ENCODE results near the gene TENM3.
A peak's percentile ranks its signal among the peaks of the same experiment; 100 is the strongest.

The TENM3 gene

DNA sequence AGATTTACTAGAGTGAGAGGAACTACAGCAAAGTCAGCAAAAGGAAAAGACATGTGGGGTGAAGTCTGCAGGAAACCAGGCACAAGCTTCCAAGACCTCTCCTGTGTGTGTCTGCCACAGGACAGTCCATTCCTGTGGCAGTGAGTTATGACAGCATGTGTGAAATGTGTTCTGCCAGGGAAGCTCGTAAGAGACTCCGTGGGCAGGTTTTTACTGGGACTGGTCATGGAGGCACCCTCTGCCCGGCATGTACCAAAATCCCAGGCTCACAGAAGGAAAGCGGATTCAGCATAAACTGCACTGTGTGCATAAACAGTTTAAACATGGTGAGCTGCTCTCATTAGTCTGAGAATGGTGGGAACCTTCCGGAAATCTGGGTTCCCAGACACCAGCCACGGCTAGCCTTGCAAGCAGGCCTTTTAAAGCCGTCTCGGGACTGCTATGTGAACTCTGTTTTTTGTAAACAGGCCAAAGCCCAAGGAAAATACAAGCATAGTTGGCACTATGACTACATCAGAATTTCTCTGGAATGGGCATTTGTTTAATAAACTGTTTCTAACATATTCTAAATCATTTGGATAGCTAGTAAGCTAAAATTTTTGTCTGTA lies 288.5 kb downstream of the TENM3 start:
- DNase-seq = no peak

DNA sequence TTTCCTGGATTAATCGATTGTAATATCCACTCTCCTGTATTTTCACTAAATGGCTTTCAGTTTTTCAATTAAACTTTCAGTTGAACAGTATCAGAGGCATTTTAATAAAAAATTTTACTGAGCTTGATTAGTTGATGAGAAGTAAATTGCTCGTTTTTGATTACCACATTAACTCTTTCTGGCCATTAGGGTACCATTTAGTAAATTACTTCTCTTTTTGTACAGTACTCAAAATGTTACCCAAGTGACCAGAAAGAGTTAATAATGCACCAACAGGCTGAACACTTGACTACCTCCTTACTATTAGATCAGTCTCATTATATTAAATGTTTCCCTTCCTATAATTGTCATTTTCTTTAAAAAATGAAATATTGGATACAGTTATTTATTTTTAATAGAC lies 289.2 kb downstream of the TENM3 start:
- DNase-seq = no peak

DNA sequence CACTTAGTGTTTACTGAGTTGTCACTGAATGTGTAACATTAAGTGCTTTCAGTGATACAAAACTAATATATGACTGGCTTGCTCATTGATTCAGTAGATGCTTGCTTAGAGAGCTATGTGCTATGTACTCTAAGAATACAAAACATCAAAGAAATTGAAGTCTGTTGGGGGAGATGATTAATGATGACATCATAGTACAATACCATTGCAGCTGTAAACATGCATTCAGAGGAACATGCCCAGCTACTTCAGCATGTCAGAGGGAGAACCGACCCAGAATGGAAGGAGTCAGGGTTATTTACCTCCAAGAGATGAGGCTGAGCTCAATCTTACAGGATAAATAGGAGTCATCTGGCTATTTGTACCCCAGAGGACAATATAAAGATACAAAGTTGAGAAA lies 290.8 kb downstream of the TENM3 start:
- DNase-seq = no peak

DNA sequence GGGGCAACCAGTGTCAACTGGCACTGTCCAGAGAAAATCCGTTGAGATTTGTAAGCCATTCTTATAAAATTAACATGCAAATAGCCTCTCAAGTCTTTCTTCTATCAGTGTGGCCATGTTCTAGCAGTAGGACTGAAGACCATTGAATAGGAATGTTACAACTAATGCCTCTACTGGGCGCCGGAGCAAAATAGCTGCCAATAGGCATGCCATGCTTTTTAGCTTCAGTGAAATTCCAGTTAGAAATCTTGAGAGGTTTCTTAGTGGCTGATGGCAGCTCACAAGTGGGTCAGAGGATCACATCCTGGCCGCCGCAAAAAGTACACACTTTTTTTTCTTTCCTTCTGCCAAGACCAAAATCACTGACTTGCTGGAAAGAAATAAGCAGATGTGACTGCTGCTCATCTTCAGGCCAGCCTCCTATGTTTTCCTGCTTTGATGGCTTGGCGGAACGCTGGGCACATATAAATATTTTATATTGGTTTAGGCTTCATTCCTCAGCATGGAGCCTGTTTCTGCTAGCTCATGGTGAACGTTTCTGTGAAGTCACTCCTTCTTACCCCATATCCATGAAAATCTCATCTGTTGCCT lies 293.1 kb downstream of the TENM3 start:
- peak; percentile 36 for DNase-seq

- DNase-seq = peak; percentile 38
Measured at GRCh38 chr4:182537031-182537795, 294.0 kb downstream of the TENM3 start.

- DNase-seq = no peak
Measured at GRCh38 chr4:182538031-182538430, 294.8 kb downstream of the TENM3 start.

DNA sequence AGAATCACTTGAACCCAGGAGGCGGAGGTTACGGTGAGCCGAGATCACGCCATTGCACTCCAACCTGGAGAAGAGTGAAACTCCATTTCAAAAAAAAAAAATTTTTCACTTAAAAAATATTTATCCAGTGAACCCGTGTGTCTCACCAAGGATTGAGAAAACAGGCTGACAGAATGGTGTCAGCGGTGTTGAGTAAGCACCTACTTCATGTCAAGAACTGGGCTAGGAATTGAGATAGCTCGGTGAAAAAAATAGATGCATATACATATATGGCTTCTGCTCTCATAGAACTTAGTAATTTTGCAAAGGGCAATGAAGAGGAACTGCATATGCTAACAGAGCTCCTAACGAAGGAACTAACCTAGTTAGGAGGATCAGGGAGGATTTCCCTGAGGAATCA lies 297.3 kb downstream of the TENM3 start:
- DNase-seq = no peak

- no peak for DNase-seq
Measured at GRCh38 chr4:182547435-182547834, 304.2 kb downstream of the TENM3 start.

DNA sequence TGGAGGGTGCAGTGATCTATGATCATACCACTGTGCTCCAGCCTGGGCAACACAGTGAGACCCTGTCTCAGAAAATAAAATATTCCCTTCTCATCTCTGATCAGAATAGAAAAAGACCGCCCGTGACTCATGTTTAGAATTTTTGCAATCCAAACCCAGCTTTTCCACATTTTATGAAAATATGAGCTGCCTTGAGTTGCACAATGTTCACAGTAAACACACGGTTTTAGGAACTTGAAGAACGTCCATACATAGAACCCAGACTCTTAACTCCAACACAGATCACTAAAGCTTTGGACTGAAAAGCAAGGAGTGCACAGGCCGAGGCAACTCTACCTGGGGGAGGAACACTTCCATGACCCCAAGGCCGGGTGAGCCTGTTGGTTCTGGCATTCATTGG lies 305.0 kb downstream of the TENM3 start:
- DNase-seq = no peak

- no peak for DNase-seq
Measured at GRCh38 chr4:182549356-182549755, 306.2 kb downstream of the TENM3 start.

GRCh38 chr4:182552948-182553347 lies 309.7 kb downstream of the TENM3 start:
- DNase-seq = no peak

DNA sequence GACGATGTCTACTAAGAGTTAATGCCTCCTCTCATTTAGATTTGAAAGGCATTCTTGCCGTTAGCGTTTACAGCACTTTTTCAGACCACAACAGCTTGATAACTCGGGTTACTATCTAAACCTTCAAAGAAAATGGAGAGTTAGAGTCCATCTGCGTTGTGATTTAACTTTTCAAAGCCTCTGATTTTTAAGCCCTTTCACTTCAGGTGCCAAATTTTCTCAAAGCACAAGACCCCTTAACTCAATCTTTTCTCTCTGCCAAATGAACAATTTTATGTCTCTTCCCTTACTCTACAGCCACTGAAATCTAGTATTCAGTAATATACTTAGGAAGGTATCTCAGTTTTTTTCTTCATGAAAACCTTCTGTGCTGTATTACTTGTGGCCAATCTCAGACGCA lies 310.5 kb downstream of the TENM3 start:
- no peak for DNase-seq

GRCh38 chr4:182554736-182555135 lies 311.5 kb downstream of the TENM3 start:
- DNase-seq = no peak

DNA sequence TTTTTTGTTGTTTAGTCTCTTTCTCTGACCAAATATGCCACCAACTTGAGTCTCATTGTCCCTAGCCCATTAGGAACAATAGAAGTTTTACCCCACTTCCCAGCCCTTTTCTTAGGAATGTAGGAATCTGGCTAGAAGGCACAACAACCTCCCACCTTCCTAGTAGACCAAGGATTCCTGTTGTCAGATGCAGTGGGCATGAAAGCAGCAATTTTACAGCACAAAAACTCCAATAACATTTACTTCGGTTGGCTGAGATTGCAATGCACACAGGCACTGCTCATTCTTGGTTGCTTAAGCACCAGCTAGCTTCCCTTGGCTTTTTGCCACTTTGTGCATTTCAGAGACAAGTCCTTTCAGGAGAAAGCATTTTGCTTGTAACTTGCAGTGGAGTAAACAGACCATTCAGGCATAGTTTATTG lies 312.8 kb downstream of the TENM3 start:
- peak; percentile 80 for DNase-seq

DNA sequence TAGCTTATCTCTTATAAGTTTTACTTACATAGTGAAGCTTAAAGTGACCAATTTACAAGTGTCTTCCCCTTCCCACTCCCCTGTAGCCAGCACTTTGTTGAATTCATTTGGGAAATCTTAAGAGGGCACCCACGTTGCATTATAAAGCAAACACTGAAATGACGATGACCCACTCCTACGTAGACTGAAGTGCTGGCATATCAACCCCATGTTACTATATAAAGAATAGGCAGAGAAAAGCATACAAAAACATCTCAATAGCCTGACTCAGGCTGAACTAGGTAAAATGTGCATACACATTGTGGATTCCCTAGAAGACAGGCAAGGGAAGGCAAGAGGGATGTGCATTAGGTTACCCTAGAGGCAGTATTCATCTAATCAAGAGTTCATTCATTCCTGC lies 313.4 kb downstream of the TENM3 start:
- DNase-seq = peak; percentile 40

GRCh38 chr4:182560358-182560757 lies 317.2 kb downstream of the TENM3 start:
- DNase-seq = no peak

- DNase-seq = no peak
Measured at GRCh38 chr4:182562350-182562749, 319.1 kb downstream of the TENM3 start.

DNA sequence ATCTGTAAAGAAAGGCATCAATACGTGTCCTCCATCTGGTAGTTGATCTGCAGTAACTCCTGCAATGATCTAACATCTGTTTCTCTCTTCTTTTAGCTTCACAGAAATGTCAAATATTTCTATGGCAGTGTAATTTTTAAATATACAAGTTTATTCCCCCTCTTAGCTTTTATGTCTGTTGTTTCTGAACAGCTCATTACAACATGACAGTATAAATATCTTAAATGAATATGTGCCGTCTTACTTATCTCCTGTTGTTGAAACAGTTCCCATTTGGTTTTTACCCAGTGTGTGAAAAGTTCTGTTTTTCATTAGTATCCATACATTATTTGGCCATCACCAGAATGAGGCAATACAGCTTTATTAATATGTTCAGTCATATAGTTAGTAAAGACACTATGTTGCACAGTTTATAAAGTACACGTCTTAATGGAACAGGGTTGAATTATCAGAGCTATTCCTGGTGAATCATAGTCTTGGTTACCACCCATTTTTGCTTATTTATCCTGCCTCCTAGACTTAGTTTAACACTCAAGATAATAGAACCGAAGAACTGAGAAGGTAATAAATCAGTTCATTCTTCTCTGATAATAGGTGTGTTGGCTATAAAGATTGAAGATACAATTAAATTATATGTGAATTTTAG lies 321.6 kb downstream of the TENM3 start:
- DNase-seq = no peak

DNA sequence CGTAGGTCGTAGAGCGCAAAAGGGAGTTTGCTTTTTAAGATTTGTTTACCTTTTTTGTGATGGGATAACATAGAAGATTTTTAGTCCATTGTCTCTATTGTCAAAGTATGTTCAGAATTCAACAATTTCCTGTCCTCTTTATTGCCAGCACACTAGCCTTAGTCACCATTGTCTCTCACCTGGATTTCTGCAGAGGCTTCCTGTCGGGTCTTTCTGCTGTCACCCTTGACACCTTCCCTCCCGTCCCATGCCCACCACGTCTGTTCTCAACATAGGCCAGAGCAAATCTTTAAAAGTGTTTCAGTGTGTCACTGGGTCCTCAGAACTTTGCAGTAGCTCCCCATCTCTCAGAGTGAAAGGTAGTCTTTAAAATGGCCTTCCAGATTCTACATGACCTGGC lies 323.9 kb downstream of the TENM3 start:
- DNase-seq = no peak

- no peak for DNase-seq
Measured at GRCh38 chr4:182569561-182569960, 326.4 kb downstream of the TENM3 start.

DNA sequence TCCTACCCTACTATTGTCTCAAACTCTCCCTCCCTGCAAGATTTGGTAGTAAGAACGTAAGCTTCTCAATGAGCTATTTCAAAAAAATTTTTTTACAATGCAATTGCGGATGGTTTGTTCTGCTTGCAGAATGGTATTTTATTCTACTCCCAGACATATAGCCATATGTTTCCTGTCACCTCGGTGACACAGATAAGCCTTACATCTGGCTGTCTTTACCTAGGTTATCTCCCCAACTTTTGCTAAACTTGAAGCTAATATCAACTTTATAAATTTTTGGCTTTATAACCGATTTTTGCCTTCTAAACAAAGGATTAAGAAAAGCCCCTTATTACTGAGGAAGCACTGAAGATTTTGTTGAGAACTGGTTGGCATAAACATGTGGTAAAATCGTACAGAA lies 331.5 kb downstream of the TENM3 start:
- DNase-seq = no peak

DNA sequence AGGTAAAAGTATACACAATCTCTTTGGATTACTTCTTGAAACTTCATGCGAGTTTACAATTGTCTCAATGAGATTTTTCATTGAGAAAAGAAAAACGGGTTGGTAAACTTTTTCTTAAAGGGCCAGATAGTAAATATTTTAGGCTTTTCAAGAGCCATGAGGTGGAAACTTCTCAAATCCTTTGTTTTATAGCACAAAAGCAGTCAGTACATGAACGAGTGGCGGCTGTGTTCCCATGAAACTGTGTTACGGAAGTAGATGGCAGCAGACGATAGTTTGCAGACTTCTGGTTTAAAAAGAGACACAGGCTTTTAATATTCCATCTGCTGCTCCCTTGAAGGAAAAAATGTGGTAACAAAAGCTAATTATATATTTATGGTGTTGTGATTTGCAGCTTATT lies 332.0 kb downstream of the TENM3 start:
- DNase-seq = no peak

DNA sequence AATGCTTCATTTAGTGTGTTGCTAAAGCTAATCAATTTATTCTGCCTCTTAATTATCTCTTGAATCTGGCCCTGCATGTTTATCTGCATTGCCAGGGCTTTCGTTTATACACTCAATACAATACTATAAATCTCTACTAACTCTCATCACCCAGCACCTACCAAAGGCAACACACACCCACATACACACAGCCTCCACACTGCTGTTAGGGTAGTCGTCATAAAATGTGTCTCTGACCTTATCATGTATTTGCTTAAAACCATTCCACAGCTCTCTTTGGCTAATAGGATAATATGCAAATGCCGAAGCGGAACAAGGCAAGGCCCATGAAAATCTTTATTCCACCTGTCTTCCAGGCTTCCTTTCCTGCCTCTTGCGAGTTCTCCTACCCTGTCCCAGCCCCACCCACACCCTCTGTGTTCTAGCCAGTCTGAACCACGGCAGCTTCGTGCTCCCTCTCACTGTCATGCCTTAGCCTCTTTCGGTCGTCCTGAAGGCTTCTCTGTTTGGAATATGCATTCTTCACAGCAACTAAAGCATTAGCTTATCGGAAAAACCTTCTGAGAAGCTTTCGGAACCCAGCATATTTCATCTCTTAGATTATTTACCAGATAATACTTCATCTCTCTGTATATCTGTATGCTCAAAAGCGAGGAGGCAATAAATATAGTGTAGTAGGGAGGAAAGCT lies 333.5 kb downstream of the TENM3 start:
- no peak for DNase-seq
